Kidney (tissue), 14 donors: ENCODE measurements around the gene MIA. TPM values are rescaled to one million over a fixed set of nuclear protein-coding genes. Genes with fewer than 3 reads are reported as not detected.

Experiments used
- DNase-seq, 5 donors: peaks; one replicate each; pipeline ENCODE4 v3.0.0-alpha.2; 2013 to 2020
- FAIRE-seq: peaks from 2 replicates; lab custom pipeline; 2012; peaks lifted over from hg19 to GRCh38; lab: Jason Lieb, UNC
- H3K27ac ChIP-seq, 2 donors: one replicate each; pipeline ENCODE4 v1.7.0; 2013; ENCODE audit warnings: low read depth in 2 of 2, low read length in 2 of 2, inconsistent platforms in 1 of 2
- H3K27me3 ChIP-seq: one replicate; pipeline ENCODE4 v1.7.1; 2013; ENCODE audit warnings: low read length, inconsistent platforms; ENCODE audit not compliant: control insufficient read depth, insufficient read depth
- H3K36me3 ChIP-seq, 3 donors: one replicate each; pipeline versions ENCODE4 v1.7.0 to v1.7.1; 2013; ENCODE audit warnings: low read length in 3 of 3, control low read depth in 1 of 3, inconsistent platforms in 1 of 3; ENCODE audit not compliant: insufficient read depth in 3 of 3, control insufficient read depth in 2 of 3
- H3K4me1 ChIP-seq, 3 donors: one replicate each; pipeline versions ENCODE4 v1.7.0 to v1.7.1; 2013; ENCODE audit warnings: low read length in 3 of 3, inconsistent platforms in 1 of 3, low read depth in 1 of 3; ENCODE audit not compliant: control insufficient read depth in 2 of 3, insufficient read depth in 2 of 3
- H3K4me3 ChIP-seq, 3 donors: one replicate each; pipeline versions ENCODE4 v1.7.0 to v1.8.1; 2013; ENCODE audit warnings: low read length in 3 of 3, control low read depth in 1 of 3, inconsistent platforms in 1 of 3
- H3K9ac ChIP-seq, 3 donors: one replicate each; pipeline versions ENCODE4 v1.7.0 to v1.7.1; 2013; ENCODE audit warnings: low read length in 3 of 3, control low read depth in 1 of 3, inconsistent platforms in 1 of 3
- H3K9me3 ChIP-seq, 3 donors: one replicate each; pipeline versions ENCODE4 v1.7.0 to v1.7.1; 2013; ENCODE audit warnings: low read length in 3 of 3, control low read depth in 1 of 3, inconsistent platforms in 1 of 3; ENCODE audit not compliant: control insufficient read depth in 2 of 3, insufficient read depth in 1 of 3
- intact Hi-C: fragments of 100-400 bp; cut with DNase I; formaldehyde crosslinking; loops from one replicate; pipeline ENCODE4 v1.11.1; 2022
- polyA plus RNA-seq: library from polyadenylated mRNA; stranded (reverse); fragments of 350-450 nt; fragmentation: Illumina TruSeq; extraction: RNeasy Lipid Tissue Mini Kit (QIAGEN cat#74804); gene quantifications from one replicate; pipeline ENCODE4 v1.2.3, GENCODE V29; 2014; ENCODE audit warnings: low read depth, low replicate concordance; ENCODE audit not compliant: insufficient read depth
- total RNA-seq: library from RNA; stranded (reverse); fragmentation: NEBNext Ultra II Directional; extraction: Animal tissue kit (Norgen Biotek cat#: 25700); gene quantifications from one replicate; pipeline ENCODE4 v1.2.1, GENCODE V29; 2021
- TF ChIP-seq, protein P1 (sequence below): IDR thresholded peaks from 3 replicates; pipeline ENCODE4 v1.5.1; 2012; ENCODE audit warnings: mild to moderate bottlenecking, moderate library complexity, borderline replicate concordance; ENCODE audit not compliant: insufficient read depth; ENCODE audit errors: extremely low read depth
- donor health status: control.
- donor health status: control.
- donor health status: control.
- donor health status: control.
- donor health status: control.
- donor health status: DM: yes; HTN: yes; CAD: no.
- donor health status: Normal renal cell carcinoma (clear cell type).

Gene MIA
- total and polyA plus RNA-seq, 2 donors from 2014 or later: 6.5 TPM; not detected in 1

DNA sequence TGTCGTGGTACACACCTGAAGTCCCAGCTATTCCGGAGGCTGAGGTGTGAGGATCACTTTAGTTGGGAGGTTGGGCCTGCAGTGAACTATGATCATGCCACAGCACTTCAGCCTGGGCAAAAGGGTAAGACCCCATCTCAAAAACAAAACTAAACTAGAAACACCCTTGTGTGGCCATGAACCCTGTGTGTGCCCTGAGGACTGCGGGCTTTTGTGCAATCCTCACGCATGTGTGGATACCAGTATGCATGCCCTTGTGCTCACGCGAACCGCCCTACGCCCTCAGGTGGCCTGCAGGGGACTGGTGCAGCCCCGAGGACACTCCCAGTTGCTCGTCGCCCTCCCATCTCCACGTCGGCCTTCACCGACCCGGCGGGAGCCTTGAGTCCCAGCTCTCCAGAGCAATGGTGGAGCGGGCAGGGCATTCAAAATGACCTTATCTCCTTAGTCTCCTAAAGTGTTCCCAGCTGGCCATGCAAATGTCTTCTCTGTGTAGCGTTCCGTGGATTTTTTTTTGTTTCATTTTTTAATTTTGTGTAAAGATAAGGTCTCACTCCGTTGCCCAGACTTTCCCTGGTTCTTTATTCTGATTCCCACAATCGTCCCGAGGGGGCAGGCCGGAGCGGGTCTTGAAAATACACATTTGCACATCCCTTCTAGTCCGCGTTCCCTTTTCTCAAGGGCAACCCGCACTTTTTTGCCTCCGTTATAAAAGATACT lies 22.8 kb downstream of the MIA start:
- Histone ChIP-seq H3K4me1 (peaks cover 0 to 38% (median 16%) of the 10 kb centered on the region in 3 donors), H3K36me3 (peaks cover 0 to 4% (median 0%) of the 10 kb centered on the region in 3 donors), H3K9me3 (no peaks in the 10 kb centered on the region), H3K27ac (peak overlapping the region; percentile 81 to 90), H3K4me3 (peak overlapping the region; percentile 70 to 90 (median 81)), H3K9ac (peak overlapping the region; percentile 72 to 81 (median 77)), H3K27me3 (no peaks in the 10 kb centered on the region)
- TF ChIP-seq, protein P1, sequence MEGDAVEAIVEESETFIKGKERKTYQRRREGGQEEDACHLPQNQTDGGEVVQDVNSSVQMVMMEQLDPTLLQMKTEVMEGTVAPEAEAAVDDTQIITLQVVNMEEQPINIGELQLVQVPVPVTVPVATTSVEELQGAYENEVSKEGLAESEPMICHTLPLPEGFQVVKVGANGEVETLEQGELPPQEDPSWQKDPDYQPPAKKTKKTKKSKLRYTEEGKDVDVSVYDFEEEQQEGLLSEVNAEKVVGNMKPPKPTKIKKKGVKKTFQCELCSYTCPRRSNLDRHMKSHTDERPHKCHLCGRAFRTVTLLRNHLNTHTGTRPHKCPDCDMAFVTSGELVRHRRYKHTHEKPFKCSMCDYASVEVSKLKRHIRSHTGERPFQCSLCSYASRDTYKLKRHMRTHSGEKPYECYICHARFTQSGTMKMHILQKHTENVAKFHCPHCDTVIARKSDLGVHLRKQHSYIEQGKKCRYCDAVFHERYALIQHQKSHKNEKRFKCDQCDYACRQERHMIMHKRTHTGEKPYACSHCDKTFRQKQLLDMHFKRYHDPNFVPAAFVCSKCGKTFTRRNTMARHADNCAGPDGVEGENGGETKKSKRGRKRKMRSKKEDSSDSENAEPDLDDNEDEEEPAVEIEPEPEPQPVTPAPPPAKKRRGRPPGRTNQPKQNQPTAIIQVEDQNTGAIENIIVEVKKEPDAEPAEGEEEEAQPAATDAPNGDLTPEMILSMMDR: peak; percentile 9
- DNase-seq: peak; percentile 71 to 93 (median 81)
- no peak for FAIRE-seq
- intact Hi-C loops: no loop called here

DNA sequence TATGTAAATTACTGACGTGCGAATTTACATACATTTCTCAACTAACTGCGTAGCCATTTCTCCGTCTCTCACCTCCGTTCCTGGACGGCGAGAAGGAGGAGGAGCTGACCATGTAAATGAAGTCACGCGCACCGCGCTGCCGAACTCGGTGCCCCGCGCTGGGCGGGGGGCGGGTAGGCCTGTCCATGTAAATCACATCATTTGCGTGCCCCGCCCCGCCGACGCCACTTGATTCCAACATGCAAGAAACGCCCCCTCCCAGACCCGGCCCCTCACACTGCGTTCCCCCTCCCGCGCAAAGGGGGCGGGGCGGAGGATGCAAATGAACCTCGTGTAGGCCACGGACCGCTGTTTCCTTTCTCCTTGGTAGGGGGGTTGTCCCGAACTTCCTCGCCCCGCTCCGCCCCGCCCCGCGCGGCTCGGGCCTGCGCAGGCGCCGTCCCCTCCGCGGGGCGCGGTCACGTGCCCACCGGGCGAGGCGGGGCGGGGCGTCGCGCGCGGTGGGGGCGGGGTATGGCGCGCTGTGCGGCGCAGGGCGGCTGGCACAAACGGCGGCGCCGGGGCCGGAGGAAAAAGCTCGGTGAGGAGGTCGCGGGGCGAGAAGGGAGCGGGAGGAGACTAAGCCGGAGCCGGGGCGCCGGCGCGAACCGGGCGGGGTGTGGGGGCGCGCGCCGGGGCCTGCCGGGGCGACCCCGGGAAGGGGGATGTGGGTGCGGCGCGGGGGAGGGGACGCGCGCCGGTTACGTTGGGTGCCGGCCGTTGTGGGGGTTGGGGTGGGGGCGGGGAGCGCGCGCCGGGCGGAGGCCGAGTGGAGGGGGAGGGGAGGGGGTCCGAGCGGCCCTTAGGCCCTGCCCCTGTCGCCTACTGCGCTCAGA lies 23.6 kb downstream of the MIA start, which contains the start of gene EGLN2:
Gene EGLN2 (plus strand): TSS at position 509 of the 875 bp plus-strand sequence. CDS start 1,382 bp downstream, outside the sequence.
- Histone ChIP-seq H3K9ac (peak within 1 kb of the TSS; percentile 76 to 82 (median 81)), H3K4me3 (peak within 1 kb of the TSS; percentile 74 to 90 (median 81)), H3K4me1 (peaks cover 0 to 46% (median 24%) of the 10 kb centered on the region in 3 donors), H3K27me3 (no peaks in the 10 kb centered on the region), H3K9me3 (no peaks in the 10 kb centered on the region), H3K36me3 (peaks cover 0 to 4% (median 0%) of the 10 kb centered on the region in 3 donors), H3K27ac (peak within 1 kb of the TSS; percentile 81 to 90)
- peak; percentile 100 for DNase-seq
- TF ChIP-seq, protein P1: no peak
- FAIRE-seq: peak; percentile 96
- intact Hi-C loops: no loop called here

DNA sequence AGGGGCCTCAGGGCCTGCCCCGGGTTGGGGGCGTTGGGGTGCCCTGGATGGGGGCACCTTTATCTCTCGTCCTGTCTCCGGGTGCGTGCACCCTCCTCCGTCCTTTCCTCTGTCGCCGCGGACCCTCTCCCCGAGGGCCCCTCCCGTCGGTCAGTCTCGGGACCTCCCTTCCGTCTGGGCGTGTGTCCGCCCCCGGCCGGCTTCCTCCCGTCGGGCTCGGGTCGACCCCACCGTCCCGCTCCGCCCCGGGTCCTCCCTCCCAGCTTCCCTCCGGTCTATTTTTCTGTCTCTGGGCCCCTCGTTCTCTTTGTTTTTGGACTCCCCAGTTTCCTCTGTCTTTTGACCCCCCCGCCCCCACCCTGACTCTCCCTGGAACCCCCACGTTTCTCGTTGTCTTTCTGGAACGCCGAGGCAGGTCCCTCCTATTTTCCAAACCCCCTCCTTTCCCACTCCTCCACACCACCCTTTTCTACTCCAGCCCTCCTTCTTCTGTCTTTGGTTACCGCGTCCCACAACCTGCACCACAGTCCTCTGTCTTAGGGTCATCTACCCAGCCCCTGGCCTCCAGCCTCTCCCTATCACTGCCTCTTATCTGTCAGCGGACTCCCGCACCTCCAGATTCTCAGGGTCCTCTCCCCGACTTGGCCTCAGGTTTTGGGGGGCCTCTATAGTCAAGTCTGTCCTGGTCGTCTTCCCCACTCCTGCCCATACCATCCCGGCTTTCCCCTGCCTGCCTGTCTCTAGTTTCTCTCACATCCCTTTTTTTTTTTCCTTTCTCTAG lies 24.4 kb downstream of the MIA start:
- peak; percentile 43 to 93 (median 73) for DNase-seq
- peak overlapping the region; percentile 65 to 78 (median 74) for H3K4me3 ChIP-seq

More for the DNA sequence above, 24.4 kb downstream of the MIA start:
- H3K27me3 ChIP-seq: no peaks in the 10 kb centered on the region
- TF ChIP-seq, protein P1: no peak
- peaks cover 0 to 54% (median 24%) of the 10 kb centered on the region in 3 donors for H3K4me1 ChIP-seq
- H3K9ac ChIP-seq: peak overlapping the region; percentile 12 to 82 (median 76)
- no peaks in the 10 kb centered on the region for H3K9me3 ChIP-seq
- peak overlapping the region; percentile 67 to 87 for H3K27ac ChIP-seq
- H3K36me3 ChIP-seq: peaks cover 0 to 4% (median 0%) of the 10 kb centered on the region in 3 donors
- no peak for FAIRE-seq
- intact Hi-C loops: loop anchor here (10.0 kb wide), 1 partner anchor 135 kb away; no protein-coding TSS in a partner anchor
